NCI-H2227 (cell line): ENCODE results near the gene RTEL1.
"Not testable (repeated sequence)": the region's sequence is repeated elsewhere in the genome, so short reads cannot be mapped to it uniquely, and the experiment has no call there.

Experiments used
- DNase-seq: peaks from one replicate; lab custom pipeline; 2025; ENCODE audit not compliant: unreplicated experiment; lab: John Stamatoyannopoulos, UW

Gene RTEL1

DNA sequence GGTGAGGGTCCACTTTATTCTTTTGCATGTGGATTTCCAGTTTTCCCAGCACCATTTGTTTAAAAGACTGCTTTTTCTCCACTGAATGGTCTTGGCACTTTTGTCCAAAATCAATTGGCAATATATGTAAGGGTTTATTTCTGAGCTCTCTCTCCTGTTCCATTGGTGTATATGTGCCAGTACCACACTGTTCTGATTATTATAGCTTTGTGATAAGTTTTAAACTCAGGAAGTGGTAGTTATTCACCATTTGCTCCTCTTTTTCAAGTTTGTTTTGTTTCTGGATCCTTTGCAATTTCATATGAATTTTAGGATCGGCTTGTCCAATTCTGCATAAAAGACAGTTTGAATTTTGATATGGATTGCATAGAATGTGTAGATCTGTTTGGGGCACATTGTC lies 54.1 kb downstream of the RTEL1 start:
- DNase-seq = no peak

DNA sequence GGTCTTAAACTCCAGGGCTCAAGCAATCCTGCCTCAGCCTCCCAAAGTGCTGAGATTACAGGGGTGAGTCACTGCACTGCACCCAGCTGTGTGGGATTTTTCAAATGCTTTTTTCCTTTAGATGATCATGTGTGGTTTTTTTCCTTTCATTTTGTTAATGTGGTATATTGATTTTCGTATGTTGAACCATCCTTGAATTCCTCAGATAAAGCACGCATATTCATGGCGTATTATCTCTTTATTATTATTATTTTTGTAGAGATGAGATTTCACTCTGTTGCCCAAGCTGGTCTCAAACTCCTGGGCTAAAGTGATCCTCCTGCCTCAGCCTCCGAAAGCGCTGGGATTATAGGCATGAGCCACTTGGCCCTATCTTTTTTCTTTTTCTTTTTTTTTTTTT lies 56.7 kb downstream of the RTEL1 start:
- no peak for DNase-seq

DNA sequence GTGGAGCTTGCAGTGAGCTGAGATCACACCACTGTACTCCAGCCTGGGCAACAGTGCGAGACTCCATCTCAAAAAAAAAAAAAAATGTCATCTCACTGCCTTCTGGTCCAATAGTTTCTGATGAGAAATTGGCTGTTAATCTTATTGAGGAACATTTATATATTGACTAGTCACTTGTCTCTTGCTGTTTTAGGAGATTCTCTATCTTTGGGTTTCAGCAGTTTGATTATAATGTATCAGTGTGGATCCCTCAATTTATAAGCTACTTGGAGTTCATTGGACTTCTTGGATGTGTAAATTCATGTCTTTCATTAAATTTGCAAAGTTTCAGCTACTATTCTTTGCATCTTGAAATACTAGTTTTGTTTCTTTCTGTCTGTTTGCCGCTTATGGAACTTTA lies 60.9 kb downstream of the RTEL1 start:
- no peak for DNase-seq

DNA sequence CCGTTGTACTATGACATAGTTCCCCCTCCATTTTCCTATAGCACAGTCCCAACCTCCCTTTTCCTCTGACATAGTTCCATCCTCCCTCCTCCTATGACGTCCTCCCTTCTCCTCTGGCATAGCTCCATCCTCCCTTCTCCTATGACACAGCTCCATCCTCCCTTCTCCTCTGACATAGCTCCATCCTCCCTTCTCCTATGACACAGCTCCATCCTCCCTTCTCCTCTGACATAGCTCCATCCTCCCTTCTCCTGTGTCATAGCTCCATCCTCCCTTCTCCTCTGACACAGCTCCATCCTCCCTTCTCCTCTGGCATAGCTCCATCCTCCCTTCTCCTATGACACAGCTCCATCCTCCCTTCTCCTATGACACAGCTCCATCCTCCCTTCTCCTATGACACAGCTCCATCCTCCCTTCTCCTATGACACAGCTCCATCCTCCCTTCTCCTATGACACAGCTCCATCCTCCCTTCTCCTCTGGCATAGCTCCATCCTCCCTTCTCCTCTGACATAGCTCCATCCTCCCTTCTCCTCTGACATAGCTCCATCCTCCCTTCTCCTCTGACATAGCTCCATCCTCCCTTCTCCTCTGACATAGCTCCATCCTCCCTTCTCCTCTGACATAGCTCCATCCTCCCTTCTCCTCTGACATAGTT lies 65.0 kb downstream of the RTEL1 start:
- not testable (repeated sequence) for DNase-seq

DNA sequence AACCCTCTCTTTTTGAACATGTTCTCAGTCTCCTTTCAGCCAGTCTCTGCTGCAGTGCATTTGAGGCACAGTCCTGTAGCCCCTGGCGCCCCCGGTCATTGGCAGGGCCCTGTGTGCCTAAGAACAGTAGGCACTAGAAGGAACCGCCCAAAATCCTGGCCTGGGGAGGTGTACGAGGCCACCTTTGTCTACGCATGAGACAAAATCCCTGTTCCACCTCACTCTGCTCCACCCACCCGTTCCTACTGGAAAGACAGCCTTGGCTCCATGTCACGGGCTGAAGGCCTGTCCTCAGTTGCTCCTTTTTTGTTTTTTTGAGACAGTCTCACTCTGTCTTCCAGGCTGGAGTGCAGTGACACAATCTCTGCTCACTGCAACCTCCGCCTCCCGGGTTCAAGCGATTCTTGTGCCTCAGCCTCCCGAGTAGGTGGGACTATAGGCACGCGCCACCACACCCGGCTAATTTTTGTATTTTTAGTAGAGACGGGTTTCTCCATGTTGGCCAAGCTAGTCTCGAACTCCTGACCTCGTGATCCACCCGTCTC lies 72.1 kb downstream of the RTEL1 start:
- not testable (repeated sequence) for DNase-seq

DNA sequence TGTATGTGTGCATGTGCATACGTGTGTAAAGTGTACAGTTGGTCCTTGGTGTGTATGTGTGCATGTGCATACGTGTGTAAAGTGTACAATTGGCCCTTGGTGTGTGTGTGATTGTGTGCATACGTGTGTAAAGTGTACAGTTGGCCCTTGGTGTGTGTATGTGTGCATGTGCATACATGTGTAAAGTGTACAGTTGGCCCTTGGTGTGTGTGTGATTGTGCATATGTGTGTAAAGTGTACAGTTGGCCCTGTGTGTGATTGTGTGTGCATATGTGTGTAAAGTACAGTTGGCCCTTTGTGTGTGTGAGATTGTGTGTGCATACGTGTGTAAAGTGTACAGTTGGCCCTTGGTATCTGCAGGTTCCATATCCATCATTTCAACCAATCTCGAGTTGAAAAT lies 73.3 kb downstream of the RTEL1 start:
- DNase-seq = no peak

DNA sequence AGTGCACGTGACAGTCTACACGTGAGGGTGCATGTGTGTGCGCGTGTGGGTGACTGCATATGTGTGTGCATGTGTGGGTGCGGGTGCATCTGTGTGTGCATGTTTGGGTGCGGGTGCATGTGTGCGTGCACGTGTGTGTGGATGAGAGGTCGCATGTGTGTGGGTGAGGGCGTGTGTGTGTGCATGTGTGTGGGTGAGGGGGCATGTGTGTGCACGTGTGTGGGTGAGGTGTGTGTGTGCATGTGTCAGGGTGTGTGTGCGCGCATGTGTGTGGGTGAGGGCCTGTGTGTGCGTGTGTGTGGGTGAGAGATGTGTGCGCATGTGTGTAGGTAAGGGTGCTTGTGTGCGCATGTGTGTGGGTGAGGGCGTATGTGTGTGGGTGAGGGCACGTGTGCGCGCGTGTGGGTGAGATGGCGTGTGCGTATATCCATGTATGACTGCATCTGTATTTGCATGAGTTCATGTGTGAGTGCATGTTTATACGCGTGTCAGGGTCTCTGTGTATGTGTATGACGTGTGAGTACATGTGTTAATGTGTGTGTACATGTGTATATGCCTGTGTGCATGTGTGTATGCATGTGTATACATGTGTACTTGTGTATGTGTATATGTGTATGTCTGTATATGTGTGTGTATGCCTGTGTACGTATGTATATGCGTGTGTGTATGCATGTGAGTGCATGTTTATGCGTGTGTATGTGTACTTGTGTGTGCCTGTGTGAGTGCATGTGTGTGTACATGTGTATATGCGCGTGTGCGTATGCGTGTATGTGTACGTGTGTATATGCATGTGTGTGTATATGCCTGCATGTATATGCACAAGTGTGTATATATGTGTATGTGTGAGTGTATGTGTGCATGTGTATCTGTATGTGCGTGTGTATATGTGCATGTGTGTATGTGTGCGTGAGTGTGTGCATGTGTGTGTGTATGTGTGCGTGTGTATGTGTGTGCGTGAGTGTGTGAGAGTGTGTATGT lies 74.3 kb downstream of the RTEL1 start:
- DNase-seq = no peak

DNA sequence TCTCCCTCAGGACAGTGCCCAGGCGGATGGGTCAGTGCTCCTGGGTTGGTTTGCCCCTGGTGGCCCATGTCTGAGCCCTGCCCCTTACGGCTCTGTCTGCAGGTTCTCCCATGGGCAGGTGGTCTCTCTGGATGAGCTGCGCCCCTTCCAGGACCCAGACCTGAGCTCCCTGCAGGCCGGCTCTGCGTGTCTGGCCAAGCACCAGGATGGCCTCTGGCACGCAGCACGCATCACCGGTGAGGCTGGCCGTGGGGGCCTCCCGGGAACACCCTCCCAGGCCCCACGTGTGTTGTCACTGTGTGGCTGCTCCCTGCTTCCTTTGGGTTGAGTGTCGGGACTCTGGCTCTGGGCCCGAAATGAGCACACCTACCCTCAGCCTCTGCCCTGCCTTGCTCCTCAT lies 75.0 kb downstream of the RTEL1 start:
- no peak for DNase-seq

DNA sequence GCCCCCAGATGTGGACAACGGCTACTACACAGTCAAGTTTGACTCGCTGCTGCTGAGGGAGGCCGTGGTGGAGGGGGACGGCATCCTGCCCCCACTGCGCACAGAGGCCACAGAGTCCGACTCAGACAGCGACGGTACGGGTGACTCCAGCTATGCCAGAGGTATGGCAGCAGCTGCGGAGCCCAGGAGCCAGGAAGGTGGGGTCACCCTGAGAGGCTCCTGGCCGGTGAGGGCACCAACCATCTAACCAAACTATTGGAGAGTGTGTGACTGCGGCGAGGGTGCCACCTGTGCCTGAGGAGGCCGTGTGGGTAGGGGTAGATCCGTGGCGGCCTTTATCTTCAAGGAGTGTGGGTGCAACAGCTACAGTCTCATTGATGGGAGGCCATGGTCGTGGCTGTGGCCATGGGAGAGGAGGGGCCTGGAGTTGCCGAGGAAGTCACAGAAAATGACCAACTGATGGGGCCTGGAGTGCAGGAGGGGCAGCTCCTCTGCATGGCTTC lies 75.5 kb downstream of the RTEL1 start:
- no peak for DNase-seq

DNA sequence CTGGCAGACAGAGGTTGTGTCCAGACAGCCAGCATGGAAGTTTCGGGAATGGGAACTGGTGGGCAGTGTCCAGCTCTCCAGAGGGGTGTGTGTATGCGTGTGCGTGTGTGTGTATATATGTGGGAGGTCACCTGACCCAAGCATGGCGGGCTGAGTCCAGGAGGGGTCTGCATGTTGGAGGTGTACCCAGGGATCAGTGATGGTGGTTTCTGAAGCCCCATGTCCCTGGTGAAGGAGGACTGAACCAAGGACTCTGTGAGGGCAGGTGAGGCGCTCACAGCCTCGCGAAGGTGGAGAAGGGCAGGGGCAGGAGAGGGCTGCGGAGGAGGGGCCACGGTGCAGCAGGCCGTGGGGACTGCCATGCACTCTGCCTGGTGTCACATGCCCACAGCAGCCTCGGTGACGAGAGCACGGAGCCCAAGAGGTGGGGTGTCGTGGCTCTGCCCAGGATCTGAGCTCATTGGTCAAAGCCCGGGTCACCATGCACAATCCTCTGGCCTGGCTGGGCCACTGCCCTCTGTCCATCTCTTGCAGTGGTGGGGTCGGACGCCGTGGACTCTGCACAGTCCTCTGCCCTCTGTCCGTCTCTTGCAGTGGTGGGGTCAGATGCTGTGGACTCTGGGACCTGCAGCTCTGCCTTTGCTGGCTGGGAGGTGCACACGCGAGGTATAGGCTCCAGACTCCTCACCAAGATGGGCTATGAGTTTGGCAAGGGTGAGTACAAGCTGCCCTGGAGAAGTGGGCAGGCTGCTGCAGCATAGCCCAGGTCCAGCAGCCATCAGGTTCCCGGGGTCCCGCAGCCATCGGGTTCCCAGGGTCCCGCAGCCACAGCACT lies 76.2 kb downstream of the RTEL1 start:
- no peak for DNase-seq

DNA sequence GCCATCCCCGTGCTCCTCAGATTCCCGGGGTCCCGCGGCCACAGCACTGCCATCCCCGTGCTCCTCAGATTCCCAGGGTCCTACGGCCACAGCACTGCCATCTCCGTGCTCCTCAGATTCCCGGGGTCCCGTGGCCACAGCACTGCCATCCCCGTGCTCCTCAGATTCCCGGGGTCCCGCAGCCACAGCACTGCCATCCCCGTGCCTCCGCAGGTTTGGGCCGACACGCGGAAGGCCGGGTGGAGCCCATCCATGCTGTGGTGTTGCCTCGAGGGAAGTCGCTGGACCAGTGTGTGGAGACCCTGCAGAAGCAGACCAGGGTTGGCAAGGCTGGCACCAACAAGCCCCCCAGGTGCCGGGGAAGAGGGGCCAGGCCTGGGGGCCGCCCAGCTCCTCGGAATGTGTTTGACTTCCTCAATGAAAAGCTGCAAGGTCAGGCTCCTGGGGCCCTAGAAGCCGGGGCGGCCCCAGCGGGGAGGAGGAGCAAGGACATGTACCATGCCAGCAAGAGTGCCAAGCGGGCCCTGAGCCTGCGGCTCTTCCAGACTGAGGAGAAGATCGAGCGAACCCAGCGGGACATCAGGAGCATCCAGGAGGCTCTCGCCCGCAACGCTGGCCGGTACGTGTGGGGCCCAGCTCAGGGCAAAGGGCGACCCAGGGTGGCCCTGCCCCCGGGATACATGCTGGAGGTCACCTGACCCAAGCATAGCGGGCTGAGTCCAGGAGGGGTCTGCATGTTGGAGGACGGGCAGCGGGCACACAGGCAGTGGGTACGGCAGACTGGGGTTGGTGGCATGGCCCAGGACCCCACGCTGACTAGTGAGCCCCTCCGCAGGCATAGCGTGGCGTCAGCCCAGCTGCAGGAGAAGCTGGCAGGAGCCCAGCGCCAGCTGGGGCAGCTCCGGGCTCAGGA lies 77.1 kb downstream of the RTEL1 start:
- no peak for DNase-seq

DNA sequence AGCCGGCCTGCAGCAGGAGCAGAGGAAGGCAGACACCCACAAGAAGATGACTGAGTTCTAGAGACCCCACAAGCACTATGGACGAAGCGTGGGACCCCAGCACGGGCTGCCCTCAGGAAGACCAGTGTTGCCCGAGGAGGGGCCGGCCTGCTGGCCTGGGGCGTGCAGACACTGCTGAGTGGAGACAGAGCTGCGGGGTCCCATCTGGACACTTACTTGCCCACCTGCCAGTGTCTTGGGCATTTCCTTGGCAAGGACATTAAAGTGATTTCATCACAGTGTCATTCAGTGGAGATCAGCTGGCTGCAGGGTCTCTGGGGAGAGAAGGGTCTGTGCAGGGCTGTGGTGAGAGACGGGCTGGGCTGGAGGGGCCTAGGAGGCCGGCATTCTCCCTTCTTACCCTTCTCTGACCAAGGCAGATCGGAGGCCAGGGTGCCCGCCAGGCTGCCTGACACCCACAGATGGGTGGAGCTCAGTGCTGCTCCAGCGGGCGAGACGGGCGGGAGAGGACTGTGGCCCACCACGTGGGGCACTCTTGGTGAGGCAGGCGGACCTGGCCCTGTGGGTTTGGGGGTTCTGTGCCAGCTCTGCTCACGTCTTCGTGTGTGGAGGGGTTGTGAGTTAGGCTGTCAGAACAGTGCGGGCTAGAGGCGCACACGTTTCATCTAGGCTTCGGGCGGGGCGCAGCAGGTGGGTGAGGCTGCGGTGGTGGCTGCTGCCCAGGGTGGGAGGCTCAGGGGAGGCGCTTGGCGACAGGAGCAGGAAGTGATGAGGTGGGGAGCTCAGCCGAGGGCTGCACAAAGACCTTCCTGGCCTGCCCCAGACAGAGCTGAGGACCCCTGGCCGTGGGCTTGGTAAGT lies 78.0 kb downstream of the RTEL1 start, which contains the start of gene LIME1:
TSS of gene LIME1 (plus strand) at position 806 of the 860 bp plus-strand sequence. CDS start 886 bp downstream, outside the sequence.
- DNase-seq = no peak

DNA sequence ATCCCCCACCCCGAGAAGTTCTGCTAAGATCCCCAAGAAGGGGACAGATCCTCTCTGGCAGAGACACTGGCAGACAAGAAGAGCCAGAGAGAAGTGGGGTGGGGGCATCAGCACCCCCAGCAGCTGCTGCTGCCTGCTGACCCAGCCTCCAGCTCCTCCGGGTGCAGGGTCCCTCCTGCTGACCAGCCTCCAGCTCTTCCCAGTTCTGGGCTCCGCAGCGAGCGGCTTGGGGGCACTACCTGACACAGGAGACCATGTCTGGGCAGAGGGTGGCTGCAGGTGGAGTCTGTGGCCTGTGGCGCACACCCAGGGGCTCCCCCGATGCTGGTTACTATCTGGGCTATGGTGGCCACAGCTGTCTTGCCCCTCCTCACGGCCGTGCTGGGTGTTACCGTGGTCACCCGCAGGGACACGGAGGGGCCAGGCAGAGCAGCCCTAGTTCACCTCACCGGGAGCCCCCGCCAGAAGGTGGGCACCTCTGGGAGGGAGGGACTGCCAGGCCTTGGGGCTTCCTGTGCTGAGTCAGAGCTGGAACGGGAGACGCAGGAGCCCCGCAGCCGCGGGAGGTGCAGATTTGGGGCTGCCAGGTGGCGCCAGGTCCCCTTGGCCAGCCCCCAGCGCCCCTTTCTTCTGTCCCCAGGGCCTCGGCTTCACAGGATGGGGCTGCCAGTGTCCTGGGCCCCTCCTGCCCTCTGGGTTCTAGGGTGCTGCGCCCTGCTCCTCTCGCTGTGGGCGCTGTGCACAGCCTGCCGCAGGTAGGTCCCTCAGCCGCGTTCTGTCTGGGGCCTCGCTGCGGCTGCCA lies 79.0 kb downstream of the RTEL1 start:
- no peak for DNase-seq

DNA sequence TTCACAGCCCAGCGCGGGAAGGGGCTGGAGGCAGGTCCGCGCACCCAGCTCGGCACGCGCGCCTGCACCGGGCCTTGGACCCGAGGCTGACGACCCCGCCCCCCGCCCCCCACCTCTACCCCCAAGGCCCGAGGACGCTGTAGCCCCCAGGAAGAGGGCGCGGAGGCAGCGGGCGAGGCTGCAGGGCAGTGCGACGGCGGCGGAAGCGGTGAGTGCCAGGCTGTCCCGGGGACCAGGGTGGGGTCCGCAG lies 79.5 kb downstream of the RTEL1 start:
- no peak for DNase-seq

DNA sequence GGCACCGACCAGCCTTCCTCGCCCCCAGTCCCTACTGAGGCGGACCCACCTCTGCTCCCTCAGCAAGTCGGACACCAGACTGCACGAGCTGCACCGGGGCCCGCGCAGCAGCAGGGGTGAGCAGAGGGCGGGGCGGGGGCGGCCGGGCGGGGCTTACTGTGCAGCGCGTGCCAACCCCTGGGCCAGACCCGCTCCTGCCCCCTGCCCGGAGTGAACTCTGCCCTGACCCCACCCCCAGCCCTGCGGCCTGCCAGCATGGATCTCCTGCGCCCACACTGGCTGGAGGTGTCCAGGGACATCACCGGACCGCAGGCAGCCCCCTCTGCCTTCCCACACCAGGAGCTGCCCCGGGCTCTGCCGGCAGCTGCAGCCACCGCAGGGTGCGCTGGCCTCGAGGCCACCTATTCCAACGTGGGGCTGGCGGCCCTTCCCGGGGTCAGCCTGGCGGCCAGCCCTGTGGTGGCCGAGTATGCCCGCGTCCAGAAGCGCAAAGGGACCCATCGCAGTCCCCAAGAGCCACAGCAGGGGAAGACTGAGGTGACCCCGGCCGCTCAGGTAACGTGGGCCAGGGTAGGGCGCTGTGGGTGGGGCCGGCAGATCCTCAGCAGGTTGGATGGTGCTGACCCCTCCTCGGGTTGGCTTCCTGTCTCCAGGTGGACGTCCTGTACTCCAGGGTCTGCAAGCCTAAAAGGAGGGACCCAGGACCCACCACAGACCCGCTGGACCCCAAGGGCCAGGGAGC lies 80.0 kb downstream of the RTEL1 start:
- DNase-seq = no peak

DNA sequence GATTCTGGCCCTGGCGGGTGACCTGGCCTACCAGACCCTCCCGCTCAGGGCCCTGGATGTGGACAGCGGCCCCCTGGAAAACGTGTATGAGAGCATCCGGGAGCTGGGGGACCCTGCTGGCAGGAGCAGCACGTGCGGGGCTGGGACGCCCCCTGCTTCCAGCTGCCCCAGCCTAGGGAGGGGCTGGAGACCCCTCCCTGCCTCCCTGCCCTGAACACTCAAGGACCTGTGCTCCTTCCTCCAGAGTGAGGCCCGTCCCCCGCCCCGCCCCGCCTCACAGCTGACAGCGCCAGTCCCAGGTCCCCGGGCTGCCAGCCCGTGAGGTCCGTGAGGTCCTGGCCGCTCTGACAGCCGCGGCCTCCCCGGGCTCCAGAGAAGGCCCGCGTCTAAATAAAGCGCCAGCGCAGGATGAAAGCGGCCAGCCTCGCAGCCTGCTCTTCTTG lies 80.6 kb downstream of the RTEL1 start:
- peak; percentile 69 for DNase-seq
